Superior temporal gyrus (tissue), 1 donor: ENCODE results near the gene OPRM1.

Experiments
- DNase-seq: peaks from one replicate; pipeline ENCODE4 v3.0.0-alpha.2; 2016; ENCODE audit errors: extremely low spot score

OPRM1 gene

DNA sequence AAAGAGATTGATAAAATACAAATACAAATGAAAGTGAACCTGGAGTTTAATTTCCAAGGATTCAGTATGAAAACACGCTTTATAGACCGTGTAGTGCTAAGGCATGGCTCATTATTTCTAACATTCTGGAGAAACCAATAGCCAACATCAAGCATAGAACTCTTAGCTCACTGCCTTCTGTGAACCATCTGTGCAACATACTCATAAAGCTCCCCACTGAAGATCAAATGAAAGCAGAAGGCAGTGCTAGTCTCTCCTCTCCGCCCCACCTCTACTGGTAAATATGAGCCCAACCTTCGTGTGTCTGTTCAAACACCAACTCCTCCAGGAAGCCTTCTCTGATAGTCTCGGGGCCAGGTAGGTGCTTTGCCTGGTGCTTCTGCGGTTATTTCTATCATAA is 163.9 kb downstream of the OPRM1 start:
- no peak for DNase-seq

GRCh38 chr6:154206141-154206540 is 167.1 kb downstream of the OPRM1 start:
- DNase-seq = no peak

DNA sequence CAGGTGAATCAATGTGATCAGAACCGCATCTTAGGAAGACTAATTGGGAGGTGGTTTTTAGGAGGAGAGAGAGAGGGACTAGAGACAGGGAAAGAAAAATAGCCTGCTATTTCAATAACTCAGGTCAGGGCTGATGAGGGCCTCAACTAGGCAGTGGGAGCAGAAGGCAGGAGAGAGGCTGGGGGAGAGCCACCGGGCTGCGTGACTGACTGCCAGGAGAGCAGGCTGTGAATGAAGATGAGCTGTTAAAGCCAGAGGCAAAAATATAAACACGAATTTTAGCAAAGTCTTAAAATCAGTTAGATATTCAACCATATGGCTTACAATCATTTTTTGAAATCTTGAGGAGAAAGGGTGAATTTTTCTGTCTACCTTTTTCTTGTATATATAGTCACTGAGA is 168.0 kb downstream of the OPRM1 start:
- no peak for DNase-seq

DNA sequence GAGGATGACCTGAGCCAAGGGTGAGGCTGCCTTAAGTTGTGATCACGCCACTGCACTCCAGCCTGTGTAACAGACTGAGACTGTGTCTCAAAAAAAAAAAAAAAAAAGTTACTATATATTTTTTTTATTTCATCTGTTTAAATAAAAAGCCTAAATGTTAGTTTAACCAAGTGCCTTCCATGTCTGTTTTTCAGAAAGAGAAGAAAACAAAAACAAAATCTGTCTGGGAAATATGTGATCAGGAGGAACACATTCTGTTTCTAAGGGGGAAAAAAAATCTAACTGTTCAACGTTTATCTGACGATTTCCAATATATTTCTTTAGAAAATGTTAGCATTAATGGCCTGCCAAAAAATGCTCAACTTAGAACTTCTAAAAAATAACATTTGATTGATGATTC is 170.5 kb downstream of the OPRM1 start:
- DNase-seq = no peak

DNA sequence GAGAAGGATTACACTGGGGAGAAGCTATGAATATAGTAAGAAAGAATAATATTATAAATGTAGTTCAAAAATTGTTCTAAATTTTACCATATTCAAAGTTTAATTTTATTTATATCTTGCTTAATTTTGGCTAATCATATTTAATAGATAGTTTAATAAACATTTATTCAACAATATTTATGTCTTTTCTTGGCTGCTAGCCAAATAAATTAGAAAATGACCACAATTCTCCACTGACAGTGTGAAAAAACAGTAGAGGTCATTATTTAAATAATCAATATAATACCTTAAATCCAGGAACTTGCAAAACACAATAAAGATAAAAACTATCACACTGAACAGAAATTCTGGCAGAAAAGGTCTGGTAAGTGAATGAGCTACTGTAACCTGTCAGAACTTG is 171.6 kb downstream of the OPRM1 start:
- no peak for DNase-seq

GRCh38 chr6:154213782-154214181 is 174.7 kb downstream of the OPRM1 start:
- peak; percentile 55 for DNase-seq

- DNase-seq = no peak
These were observed 179.3 kb downstream of the OPRM1 start for GRCh38 chr6:154218301-154218700.

DNA sequence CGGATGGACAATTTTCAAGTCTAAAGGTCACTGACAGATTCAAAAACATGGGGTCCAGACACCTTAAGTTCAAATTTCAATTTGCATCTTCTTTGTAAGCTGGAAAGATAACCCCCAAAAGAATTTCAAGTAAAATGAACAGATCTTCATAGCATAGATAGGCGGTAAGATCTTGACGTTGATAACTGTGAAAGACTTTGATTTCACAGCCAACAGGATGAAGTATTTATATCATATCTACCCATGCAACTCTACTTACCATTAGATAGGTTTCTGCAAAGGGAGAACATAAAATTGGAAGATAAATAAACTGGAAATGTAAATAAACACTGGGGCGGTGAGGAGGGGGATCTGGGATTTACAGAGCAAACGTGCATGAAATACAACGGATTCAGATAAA is 179.7 kb downstream of the OPRM1 start:
- no peak for DNase-seq

DNA sequence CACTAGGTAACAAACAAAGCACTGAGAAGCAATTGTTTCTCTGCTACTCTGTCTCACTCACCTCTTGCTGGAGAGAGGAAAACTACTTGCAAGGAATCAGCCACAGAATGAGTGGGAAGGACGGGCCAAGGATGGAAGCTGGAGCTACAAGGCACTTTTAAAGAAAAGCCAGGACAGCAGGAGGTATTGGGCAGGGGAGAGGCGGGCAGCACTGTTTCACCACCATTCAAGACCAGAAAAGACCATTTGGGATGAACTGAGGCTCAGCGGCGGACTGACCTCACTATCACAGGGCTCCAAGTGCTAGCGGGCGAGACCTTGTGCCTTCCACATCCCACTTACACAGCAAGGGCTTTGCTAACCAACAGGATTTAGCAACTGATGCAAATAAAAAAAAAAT is 180.2 kb downstream of the OPRM1 start:
- DNase-seq = no peak

DNA sequence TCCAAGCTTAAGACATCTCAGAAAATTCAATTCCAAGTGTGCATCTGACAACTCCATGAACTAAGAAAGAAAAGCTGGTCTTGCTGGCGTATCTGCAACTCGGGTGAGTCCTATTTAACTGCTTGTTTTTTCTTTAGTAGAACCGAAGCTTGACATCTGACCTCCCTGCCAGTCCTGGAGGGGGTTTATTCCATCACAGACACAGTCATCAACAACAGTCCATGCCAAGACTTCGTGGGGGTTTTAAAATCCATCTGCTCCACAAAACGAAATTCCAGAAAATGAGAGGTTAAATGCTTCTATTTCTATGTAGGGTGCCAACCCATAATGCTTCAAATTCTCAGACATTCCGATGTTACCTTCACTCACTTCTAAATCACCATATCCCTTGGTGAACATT is 183.7 kb downstream of the OPRM1 start:
- no peak for DNase-seq

DNA sequence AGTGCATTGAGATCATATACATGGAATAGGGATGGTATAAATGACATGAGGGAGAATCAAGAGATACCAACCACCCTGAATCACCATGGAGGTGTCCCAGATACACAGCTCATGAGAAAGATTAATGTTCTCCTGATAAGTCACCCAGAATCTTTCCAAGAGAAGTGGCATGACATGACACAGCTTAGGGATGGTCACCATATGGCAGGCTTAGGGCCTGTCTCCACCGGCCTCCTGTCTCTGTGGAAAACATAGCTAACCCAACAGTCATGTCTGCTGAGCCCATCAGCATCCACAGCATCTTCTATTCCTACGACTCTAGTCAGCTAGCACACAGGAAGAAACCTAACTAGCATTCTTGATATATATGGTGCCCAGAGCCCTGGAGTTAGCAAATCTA is 184.3 kb downstream of the OPRM1 start:
- no peak for DNase-seq

DNA sequence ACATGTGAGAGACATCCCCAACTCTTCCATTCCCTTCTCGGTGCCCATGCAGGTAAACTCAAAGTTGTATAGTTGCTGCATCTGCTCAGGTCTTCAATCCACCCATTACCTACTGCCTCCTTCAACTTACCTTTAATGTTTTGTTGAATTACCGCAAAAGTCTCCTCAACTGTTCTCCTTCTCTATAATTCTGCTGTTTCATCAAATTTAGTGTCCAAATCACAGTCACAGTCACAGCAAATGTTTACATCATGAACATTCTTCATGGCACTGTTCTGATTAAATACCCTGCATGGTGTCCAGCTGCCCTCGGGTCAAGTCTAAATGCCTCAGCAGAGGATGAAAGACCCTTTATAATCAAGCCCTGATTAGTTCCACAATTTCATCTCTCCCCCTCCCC is 187.4 kb downstream of the OPRM1 start:
- DNase-seq = no peak

DNA sequence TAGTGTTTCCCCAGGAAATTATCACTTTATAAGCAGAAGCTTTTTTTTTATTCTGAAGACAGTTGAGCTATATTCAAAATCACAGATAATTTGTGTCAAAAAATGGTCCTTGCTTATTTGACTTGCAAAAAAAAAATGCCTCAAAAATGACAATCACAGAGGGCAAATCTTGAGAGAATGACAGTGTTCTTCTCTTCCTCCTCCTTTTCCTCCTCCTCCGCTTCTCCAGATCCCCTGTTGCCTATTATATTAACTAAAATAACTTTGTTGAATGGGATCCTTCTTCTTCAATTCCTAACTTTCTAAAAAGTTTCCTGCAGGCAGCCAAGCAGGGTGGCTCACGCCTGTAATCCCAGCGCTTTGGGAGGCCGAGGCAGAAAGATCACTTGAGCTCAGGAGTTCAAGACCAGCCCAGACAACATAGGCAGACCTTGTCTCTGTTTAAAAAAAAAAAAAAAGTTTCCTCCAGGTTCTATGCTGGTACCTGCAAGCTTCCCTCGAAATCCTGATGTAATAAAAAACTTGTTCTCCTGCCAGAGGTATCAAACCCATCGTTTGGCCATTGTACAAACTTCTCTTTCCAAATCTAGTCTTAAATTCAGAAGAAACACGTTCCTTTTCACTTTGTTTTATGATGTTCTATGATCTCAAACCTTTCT is 189.0 kb downstream of the OPRM1 start:
- no peak for DNase-seq

- no peak for DNase-seq
These were observed 189.5 kb downstream of the OPRM1 start for GRCh38 chr6:154228521-154228905.

GRCh38 chr6:154229786-154230185 is 190.7 kb downstream of the OPRM1 start:
- DNase-seq = no peak

DNA sequence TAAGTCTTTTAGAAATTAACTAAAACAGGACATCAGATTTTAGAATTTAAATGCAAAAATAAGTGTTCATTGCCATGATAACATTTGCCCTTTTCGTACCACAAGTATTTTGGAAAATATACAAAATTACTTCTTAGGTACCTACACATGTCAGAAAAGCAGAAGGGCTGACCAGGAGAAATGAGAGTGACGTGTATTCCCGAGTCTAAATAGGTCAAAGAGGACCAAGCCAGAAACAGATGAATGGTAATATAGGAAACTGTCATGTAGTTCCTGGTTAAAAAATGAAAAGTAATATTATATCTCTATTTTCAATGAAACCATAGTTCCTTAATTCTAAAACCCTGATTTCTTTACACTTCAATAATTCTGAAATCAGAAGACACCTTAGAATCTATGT is 191.4 kb downstream of the OPRM1 start:
- no peak for DNase-seq

DNA sequence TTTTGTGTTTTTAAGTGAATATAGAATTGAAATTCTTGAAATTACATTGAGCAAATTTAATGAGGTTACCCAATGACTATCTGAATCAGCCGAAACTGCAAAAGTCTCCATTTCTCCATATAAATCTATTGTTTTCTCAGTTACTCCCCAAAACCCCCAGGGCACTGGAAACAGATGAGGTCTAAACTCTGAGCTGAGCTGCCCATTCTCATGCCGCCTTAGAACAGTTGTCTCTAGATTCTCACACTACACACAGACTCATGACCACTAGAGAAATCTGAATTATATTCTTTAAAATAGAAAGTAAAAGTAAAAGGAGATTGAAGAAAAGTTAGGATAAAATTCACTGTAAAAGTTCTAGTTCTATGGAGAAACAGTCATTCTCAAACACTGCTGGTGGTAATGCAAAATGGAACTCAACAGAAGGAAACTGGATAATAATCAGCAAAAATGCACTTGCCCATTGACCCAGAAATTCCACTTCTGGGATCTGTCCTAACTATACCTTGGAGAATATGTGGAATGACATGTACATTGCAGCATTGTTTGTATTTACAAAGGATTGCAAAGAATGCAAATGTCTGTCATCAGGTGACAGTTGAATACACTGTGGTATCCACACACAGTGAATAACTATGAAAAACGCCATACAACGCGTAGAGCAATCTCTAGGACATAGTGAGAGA is 192.0 kb downstream of the OPRM1 start:
- DNase-seq = no peak

- DNase-seq = no peak
These were observed 193.2 kb downstream of the OPRM1 start for GRCh38 chr6:154232013-154232910.

GRCh38 chr6:154233383-154233782 is 194.3 kb downstream of the OPRM1 start:
- DNase-seq = no peak

DNA sequence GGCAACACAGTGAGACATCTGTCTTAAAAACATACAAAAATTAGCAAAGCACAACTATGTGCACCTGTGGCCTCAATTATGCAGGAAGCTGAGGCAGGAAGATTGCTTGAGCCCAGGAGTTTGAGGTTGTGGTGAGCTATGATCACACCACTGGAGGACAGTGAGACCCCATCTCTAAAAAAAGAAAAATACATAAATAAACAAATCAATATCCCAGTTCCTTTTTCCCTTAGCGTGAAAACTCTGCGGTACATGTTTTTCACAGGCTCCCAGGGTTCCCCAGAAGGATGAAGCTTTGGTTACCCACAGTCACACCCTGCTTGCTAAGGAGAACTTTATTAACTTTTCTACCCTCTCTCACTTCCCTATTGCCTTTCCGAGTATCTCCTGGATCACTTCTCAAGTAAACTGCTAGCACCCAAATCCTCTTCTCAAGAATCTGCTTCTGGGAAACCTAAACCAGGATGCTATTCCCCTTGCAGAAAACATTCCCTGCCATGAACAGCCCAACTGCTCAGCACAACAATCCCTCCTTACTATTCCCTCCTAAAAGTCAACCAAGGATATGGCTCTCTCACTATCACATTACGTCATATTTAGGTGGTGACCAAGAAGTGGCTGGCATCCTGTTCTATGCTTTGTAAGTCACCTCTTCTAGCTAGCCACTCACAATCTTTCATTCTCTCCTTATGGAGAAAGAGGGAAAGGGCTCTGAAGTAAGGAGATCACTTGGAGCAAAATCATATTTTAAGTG is 195.2 kb downstream of the OPRM1 start:
- DNase-seq = no peak

GRCh38 chr6:154236646-154237301 is 197.7 kb downstream of the OPRM1 start:
- DNase-seq = no peak

- no peak for DNase-seq
These were observed 199.8 kb downstream of the OPRM1 start for GRCh38 chr6:154238831-154239230.
